ENCODE measurements around the gene MSH3. TPM values are rescaled to one million over a fixed set of nuclear protein-coding genes. Genes with fewer than 3 reads are reported as not detected.
"Not testable (repeated sequence)": the region's sequence is repeated elsewhere in the genome, so short reads cannot be mapped to it uniquely, and the experiment has no call there.

The MSH3 gene
- total RNA-seq, 1 experiment from 2014 or later, result 15.8 TPM

DNA sequence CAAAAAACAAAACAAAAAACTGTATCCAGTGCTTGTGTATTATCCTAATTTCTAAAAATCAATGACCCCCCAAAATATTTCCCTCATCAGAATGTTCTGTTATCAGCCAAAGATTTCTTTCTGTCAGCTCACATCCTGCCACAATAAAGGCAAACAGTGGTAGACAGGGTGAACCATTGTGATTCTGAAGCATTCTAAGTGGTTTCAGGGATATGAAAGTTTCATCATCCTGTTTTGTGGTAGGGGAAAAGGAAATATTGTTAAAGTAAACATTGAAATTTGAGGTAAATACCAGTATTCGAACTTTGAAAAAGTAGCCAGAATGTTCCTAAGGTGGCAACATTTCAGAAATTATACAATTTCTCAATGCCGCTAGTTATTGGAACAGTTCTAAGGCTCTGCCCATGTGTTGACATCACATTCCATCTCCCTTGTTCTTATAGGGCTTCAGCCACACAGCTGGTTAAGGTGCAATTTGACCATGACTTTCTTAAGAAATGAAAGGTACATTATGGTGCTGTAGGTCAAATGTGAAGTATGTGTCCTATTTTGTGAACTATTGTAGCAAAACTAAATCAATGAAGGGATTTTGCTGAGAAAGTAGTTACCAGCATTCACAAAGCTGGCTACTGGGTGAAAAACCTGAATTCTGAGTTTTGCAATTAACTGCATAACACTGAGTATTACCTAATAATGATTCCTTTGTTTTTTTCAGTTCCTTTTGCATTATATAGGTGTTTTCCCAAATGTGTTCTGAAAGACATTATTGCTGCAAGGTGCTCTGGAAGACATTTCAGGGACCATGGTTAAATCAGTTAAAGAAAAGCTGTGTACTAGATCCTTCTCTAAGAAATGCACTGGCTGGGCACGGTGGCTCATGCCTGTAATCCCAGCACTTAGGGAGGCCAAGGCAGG lies 198.1 kb downstream of the MSH3 start:
- no peak for DNase-seq (ENCODE audit: low read depth)

DNA sequence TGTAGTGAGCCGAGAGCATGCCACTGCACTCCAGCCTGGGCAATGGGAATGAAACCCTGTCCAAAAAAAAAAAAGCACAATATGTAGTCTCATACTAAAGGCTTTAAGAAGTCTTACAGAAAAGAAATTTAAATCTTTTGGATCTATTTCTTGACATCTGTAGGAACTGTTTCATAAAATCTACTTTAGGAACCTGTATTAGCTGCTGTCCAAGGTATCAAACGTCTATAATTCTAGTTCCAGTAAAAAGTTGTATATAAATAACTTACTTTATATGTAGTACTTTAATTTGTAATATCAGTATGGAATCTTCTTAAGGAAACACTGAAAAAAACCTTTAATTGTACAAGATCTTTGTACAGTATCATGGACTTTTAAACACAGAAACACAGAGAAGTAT lies 199.0 kb downstream of the MSH3 start:
- no peak for DNase-seq (ENCODE audit: low read depth)

DNA sequence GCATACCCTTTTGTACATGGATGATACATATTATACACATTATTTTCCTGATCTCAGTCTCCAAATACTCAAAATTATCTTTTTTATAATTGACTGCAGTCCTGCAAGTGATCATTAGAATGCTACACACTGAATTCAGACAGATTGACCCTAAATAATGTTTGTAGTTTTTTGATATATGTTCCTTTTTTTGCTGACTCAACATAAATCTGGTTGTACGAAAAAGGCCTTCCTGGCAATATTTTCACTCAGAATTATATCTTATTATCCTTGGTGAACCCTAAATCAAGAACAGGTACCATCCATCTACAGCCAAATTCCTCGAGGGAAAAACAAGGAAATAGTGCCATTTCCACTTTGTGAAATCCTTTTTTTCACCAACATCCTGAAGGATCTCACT lies 200.1 kb downstream of the MSH3 start:
- DNase-seq (ENCODE audit: low read depth), result no peak

DNA sequence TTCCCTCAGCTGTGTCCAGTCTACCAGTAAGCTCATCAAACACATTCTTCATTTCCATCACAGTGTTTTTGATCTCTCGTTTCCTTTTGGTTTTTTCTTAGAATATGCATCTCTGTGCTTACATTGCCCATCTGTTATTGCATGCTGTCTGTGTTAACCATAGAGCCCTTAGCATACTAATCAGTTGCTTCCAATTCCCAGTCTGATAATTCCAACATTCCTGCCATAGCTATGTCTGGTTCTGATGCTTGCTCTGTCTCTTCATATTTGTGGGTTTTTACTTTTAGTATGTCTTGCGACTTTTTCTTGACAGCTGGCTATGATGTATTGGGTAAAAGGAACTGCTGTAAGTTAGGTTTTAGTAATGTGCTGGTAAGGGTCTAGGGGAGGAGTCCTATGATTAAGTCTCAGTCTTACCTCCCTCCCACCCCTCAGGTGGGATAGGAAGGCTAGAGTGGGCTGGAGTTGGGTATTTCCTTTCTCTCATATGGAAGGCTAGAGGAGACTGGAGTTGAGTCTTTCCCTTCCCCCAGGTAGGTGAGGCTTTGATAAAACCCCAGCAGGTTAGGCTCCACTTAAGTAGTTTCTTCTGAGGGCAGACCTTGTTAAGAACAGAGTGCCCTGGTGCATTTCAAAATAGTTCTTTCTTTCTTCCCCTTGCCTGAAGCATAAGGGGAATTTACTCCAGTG lies 206.6 kb downstream of the MSH3 start:
- DNase-seq (ENCODE audit: low read depth), result peak; percentile 22

DNA sequence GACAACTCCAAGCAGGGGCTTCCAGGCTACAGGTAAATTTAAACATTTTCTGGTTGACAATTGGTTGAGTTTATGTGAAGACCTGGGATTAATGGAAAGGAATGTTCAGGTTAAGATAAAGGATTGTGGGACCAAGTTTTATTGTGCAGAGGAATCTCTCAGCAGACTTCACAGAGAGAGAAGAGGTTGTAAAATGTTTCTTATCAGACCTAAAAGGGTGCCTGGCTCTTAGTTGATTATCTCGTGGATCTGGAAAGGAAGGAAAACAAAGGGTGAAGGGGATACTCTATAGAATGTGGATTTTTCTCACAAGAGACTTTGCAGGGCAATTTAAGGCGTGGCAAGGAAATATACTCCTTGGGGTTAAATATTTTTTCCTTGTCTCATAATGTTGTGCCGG lies 209.3 kb downstream of the MSH3 start:
- DNase-seq (ENCODE audit: low read depth), result no peak

DNA sequence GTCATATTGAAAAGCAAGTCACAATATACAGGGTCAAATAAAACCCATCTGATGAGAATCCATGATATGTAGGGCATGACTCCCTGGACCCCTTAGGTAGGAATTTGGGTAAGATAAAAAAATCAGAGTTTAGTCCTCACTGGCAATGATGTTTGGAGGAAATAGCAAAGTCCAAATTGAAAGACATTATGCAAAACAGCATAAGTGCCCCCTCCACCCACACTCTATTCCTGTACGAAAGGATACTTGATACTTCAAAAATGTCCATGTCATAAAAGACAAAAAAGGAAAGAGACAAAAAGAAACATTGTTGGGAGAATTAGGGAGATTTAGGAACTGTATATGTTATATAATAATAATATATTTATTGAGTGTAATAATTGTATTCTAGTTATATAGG lies 209.7 kb downstream of the MSH3 start:
- no peak for DNase-seq (ENCODE audit: low read depth)

DNA sequence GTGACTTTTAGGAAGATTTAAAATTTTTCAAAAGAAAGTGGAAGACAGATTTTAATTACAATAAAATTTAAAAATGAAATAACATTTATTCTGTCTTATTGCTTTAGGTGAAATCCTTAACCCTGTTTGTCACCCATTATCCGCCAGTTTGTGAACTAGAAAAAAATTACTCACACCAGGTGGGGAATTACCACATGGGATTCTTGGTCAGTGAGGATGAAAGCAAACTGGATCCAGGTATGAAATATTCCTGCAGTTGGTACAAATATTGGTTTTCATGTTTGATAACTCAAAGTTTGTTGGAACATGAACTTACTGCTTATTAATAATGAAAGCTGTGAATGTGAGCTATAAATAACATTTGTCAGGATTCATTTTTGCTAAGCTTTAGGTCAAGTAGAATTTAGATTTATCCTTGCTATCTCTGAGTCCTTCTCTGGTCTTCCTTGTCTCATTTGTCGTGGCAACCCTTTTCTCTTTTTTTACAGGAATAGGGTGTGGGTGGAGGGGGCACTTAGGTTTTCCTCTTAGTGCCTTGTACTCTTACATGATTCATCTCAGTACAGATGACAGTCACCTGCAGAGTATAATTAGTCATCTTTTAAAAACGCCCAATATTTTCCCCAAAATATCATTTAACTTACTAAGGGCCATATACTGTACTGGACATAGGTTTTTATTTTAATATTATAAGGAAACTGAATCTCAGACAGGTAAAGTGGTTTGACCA lies 210.4 kb downstream of the MSH3 start:
- DNase-seq (ENCODE audit: low read depth), result no peak

DNA sequence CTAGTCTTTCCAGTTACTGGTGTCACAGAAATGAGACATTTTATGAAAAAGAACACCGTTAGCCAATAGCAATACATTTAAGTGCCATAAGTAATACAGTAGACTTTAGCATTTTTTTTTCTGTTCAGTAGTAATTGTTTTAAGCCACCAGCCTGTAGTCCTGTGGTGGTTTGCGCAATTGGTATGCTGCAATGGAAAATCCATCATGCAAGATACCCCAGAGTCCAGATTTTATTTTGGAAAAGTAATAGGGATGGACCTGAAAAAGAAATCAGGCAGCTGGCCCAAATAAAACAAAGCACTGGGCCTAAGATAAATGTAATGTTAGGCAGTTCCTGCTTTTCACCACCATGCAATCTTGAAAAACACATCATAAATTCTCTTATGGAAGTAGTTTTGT lies 211.1 kb downstream of the MSH3 start:
- DNase-seq (ENCODE audit: low read depth), result no peak

DNA sequence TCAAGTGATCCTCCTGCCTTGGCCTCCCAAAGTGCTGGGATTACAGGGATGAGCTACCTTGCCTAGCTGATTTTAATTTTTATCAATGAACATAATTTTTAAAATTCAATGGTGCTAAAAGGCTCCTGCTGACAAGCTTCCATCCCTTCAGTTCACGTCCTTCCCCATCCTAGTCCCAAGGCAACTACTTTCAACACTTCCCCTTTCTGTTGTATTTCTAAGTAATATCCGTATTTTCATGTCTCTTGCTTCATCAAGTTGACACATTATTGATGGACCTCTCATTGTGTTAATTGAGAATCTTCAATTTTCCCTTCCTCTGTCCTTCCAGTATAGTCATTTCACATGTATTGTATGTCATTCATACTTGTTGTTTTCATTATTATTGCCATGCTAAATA lies 211.9 kb downstream of the MSH3 start:
- DNase-seq (ENCODE audit: low read depth), result no peak

DNA sequence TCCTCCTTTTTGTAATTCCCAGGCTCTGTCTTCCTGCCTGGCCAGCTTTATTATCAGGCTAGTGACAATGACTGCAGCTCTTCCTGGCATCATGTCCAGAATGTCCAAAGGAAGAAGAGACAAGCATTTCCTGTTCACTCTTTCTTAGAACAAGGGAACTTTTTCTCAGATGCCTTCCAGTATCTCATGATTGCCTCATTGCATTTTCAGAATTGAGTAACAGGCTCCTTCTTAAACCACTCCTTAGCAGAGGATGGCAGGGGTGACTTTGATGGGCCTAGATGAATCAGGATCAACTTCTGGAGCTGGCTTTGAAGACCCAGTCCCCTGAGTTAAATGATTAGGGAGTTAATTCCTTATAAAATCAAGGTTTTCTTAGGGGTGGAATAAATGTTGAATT lies 212.8 kb downstream of the MSH3 start:
- DNase-seq (ENCODE audit: low read depth), result no peak

DNA sequence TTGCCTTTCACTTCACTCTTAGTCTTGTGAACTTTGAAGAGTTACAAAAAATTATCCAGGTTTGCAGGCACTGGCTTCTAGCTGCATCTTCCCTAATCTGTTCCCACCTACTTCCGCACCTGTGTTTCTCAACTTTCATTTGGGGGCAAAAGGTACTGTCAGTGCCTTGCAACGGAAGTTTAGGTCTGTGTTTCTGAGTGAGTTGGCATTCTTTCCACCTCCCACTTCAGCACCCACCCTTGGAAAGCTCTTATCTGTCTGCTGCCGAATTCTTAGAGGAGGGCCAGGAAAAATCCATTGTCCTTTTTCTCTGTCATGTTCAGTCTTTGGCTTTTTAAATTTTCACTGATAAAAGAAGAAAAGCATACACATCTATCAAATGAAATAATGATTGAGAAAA lies 216.0 kb downstream of the MSH3 start:
- DNase-seq (ENCODE audit: low read depth), result no peak

DNA sequence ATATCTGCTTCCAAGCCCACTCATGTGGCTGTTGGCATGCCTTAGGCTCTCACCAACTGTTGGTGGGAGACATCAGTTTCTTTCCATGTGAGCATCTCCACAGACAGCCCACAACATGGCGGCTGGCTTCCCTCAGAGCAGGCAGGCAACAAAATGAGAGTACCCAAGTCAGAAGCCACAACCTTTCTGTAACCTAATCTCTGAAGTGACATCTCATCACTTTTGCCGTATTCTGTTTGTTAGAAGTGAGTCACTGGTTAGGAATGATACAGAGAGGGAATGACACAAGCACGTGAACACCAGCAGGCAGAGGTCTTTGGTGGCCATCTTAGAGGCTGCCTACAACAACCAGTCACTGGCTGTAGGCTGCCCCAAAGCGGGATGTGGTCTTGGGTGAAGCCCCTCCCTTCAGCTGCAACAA lies 217.1 kb downstream of the MSH3 start:
- peak; percentile 81 for DNase-seq (ENCODE audit: low read depth)

DNA sequence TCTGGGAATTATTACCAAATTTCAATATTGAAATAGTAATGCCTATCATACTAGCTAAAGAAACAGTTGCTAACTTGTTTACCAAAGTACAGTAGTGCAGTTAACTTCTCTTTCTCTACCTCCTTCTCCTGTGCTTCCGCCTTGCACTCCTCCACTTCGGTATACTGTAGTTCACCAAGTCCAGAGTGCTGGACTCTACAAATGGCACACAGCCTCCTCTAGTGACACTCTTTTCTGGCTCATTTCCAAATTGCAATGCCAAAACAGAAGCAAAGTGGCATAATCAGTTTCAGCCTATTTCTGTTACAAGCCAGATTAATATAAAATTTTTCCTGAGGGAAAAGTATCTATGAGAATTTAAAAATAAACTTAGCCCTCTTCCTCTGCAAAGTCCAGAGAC lies 219.7 kb downstream of the MSH3 start:
- no peak for DNase-seq (ENCODE audit: low read depth)

DNA sequence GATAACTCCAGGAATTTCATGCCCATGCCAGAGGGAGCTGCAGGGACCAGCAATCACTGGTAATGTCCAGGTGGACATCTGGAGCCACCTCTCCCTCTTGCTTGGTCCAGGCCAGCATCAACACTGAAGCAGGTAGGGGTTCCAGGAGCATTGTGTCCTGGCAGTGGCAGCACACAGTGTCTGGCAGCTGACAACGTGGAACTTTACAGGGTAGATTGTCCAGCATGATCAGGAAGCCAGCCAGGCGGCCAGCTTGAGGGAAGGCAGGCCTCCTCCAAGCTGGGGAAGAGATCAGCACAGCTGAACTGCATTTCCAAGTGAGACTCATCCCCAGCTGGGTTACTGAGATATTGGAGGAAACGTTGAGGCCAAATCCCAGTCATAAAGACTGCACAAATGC lies 223.1 kb downstream of the MSH3 start:
- no peak for DNase-seq (ENCODE audit: low read depth)

DNA sequence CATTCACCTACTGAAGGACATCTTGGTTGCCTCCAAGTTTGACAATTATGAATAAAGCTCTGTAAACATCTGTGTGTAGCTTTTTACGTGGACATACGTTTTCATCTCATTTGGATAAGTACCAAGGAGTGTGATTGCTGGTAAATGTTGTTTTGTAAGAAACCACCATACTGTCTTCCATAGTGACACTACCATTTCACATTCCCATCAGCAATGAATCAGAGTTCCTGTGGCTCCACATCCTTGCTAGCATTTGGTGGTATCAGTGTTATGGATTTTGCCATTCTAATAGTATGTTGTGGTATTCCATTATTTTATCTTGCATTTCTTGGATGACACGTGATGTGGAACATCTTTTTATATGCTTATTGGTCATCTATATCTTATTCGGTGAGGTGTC lies 227.3 kb downstream of the MSH3 start:
- no peak for DNase-seq (ENCODE audit: low read depth)

DNA sequence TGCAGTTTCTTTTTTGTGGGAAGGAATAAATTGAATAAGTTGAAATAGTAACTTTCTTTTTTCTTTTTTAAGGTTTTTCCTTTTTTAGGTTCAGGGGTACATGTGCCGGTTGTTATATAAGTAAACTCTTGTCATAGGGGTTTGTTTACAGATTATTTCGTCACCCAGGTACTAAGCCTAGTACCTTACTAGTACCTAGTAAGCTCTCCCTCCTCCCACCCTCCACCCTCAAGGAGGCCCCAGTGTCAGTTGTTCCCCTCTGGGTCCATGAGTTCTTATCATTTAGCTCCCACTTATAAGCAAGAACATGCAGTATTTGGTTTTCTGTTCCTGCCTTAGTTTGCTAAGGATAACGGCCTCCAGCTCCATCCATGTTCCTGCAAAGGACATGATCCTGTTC lies 228.9 kb downstream of the MSH3 start:
- DNase-seq (ENCODE audit: low read depth), result not testable (repeated sequence)

DNA sequence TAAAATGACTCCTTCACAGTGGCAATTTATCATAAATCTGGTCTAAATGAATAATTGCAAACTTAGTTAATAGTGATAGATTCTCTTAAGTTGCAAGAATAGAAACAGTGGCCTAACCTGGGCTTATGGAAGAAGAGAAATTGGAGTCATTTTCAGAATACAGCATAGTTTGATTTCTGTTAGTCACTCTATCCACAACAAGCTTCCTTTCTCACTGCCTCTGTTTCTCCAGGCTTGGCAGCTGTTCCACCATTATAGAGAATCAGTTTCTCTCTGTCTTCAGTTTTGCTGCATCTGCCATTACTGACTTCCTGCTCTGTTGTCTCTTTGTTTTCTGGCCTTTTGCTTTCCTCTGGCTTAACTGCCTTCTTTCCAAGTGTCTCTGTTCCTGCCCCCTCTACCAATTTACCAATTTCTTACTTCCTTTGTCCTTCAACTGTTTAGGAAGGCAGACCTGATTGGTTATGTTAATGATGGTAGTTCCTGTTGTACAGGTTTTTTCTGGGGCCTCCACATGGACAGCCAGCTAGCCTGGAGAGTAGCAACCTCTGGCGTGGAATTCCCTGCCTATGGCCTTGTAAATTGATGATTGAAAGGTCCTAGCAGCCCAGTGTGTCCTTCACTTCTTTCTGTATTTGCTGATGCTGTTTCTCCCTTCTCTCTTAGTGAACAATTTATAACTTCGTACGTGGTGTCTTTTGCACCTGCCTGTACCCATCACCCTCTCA lies 229.8 kb downstream of the MSH3 start:
- no peak for DNase-seq (ENCODE audit: low read depth)

DNA sequence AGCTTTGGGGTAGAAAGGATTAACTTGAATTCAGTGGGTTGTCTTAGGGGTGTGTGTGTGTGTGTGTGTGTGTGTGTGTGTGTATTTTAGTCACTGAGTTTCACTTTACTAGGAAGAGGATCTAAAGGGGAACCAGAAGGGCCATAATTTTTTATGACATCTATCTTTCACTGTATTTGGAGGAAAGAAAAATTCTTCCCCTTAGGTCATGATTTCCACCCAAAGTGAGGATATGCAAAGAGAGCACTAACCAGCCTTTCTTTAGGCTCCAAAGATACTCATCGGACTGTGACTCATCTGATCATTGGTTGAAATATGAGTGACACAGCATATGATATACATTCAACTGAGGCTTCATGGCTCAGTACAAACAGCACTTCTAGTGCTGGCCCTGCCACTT lies 230.5 kb downstream of the MSH3 start:
- DNase-seq (ENCODE audit: low read depth), result peak; percentile 19

DNA sequence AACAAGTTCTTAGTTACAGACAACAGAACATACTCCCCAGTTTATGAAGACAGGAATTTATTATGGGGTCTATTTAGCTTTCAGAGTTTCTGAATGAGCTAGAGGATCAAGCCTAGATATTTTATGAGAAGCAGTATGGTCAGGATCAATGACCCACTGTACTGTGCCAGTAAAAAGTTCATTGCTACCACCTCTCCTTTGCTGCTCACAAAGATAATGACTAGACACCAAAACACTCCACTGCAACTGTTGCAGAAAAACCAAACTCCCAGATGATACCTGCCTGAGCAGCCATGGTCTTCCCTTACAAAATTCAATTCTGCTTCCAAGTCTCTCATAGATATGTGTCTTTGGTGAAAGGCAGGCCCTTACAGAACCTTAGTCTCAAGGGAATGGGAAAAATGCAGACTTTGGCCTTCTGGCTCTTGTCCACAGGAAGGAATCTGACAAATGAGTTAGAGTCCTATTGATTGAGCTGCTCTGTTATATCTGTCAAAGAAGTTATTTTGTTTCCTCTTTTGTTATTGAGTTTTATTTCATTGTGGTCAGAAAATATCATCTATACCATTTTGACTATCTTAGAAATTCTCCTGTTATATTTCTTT lies 231.0 kb downstream of the MSH3 start:
- peak; percentile 14 for DNase-seq (ENCODE audit: low read depth)

DNA sequence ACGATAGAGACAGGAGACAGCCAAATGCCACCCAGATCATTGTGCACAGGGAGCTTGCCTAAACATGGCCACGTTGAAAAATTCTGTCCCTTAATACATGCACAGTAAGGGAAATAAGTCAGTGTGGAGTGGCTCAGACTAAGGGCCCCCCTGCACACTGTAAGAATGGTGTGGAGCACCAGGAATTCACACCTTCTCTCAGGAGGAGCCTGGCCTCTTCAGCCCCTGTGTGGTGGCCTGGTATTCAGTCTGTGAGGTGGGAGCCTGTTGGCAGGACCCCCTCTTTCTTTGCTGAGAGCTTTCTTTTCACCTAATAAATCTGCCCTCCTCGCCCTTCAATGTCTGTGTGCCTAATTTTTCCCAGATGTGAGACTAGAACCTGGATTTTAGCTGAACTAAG lies 239.6 kb downstream of the MSH3 start:
- no peak for DNase-seq (ENCODE audit: low read depth)

DNA sequence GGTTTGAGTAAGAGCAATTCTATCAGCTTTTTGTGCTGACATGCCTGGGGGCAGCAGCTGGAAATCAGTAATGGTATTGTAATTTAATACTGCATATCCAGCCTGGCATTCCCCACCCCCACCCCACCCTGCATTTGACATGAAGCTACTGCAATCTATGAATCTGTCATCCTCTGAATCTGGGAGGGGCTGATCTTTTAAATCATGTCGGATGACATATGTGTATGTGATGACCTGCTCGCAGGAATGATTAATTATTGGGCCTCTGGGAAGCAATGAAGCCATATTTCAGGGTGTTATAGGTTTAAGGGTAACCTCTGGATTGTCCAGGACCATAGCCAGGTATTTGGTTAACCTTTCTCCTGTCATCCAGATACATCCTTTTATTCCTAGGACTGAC lies 241.1 kb downstream of the MSH3 start:
- no peak for DNase-seq (ENCODE audit: low read depth)

All from LHCN-M2 (cell line).